ENCODE data around the gene OR6P1.

Gene OR6P1

GRCh38 chr1:158570480-158570879 is at the start of gene OR6P1:
OR6P1 (minus strand) TSS chr1:158570580; CDS start chr1:158563604, 6,976 bp downstream.
- no peak for DNase-seq (ENCODE audit: low read depth)

- DNase-seq (ENCODE audit: low read depth) = no peak
Measured at GRCh38 chr1:158613764-158614163, 43.4 kb upstream of the OR6P1 start.

- no peak for DNase-seq (ENCODE audit: low read depth)
Measured at GRCh38 chr1:158611916-158612315, 41.5 kb upstream of the OR6P1 start.

- no peak for DNase-seq (ENCODE audit: low read depth)
Measured at GRCh38 chr1:158607296-158607695, 36.9 kb upstream of the OR6P1 start.

GRCh38 chr1:158604968-158605367 is 34.6 kb upstream of the OR6P1 start, which contains the start of gene OR10Z1:
OR10Z1 (plus strand) TSS chr1:158605268; CDS start chr1:158606439, 1,171 bp downstream.
- DNase-seq (ENCODE audit: low read depth) = no peak

- DNase-seq (ENCODE audit: low read depth) = no peak
Measured at GRCh38 chr1:158600735-158601134, 30.4 kb upstream of the OR6P1 start.

- no peak for DNase-seq (ENCODE audit: low read depth)
Measured at GRCh38 chr1:158586942-158587341, 16.6 kb upstream of the OR6P1 start.

GRCh38 chr1:158583962-158584361 is 13.6 kb upstream of the OR6P1 start:
- DNase-seq (ENCODE audit: low read depth) = no peak

- DNase-seq (ENCODE audit: low read depth) = no peak
Measured at GRCh38 chr1:158579733-158580132, 9.4 kb upstream of the OR6P1 start, which contains the start of gene OR10X1. OR10X1 (minus strand) TSS chr1:158579899; CDS start chr1:158579899, 0 bp downstream.

- DNase-seq (ENCODE audit: low read depth) = no peak
Measured at GRCh38 chr1:158577561-158577960, 7.2 kb upstream of the OR6P1 start.

- no peak for DNase-seq (ENCODE audit: low read depth)
Measured at GRCh38 chr1:158572226-158572625, 1.8 kb upstream of the OR6P1 start.

- no peak for DNase-seq (ENCODE audit: low read depth)
Measured at GRCh38 chr1:158564608-158565007, 5.8 kb downstream of the OR6P1 start.

- no peak for DNase-seq (ENCODE audit: low read depth)
Measured at GRCh38 chr1:158563853-158564252, 6.5 kb downstream of the OR6P1 start.

- no peak for DNase-seq (ENCODE audit: low read depth)
Measured at GRCh38 chr1:158559696-158560095, 10.7 kb downstream of the OR6P1 start.

GRCh38 chr1:158554352-158554751 is 16.0 kb downstream of the OR6P1 start, which contains the start of gene OR6Y1:
OR6Y1 (minus strand) TSS chr1:158554405; CDS start chr1:158548105, 6,300 bp downstream.
- no peak for DNase-seq (ENCODE audit: low read depth)

- no peak for DNase-seq (ENCODE audit: low read depth)
Measured at GRCh38 chr1:158552296-158552695, 18.1 kb downstream of the OR6P1 start.

- DNase-seq (ENCODE audit: low read depth) = no peak
Measured at GRCh38 chr1:158547533-158547932, 22.8 kb downstream of the OR6P1 start.

- DNase-seq (ENCODE audit: low read depth) = no peak
Measured at GRCh38 chr1:158537609-158538008, 32.8 kb downstream of the OR6P1 start.

- DNase-seq (ENCODE audit: low read depth) = no peak
Measured at GRCh38 chr1:158534496-158534895, 35.9 kb downstream of the OR6P1 start.

GRCh38 chr1:158527190-158527815 is 43.1 kb downstream of the OR6P1 start:
- DNase-seq (ENCODE audit: low read depth) = peak; percentile 24

- DNase-seq (ENCODE audit: low read depth) = no peak
Measured at GRCh38 chr1:158521666-158522058, 48.7 kb downstream of the OR6P1 start.

- DNase-seq (ENCODE audit: low read depth) = no peak
Measured at GRCh38 chr1:158520955-158521665, 49.3 kb downstream of the OR6P1 start.

- DNase-seq (ENCODE audit: low read depth) = no peak
Measured at GRCh38 chr1:158520021-158520420, 50.4 kb downstream of the OR6P1 start.

Data from amniotic epithelial cell (primary cell).